ENCODE measurements around the gene SHROOM3. TPM values are rescaled to one million over a fixed set of nuclear protein-coding genes. Genes with fewer than 3 reads are reported as not detected.

The SHROOM3 gene
- total RNA-seq, 6 experiments from 2014 or later, result 39.1 to 98.7 (median 40.9) TPM

GRCh38 chr4:76679691-76680090 lies 244.7 kb downstream of the SHROOM3 start:
- Mint-ChIP-seq H3K27me3 (ENCODE audit: insufficient read depth) (no peaks in the 10 kb centered on the region), H3K9me3 (no peaks in the 10 kb centered on the region), H3K36me3 (ENCODE audit: low read depth) (no peaks in the 10 kb centered on the region), H3K27ac (no peak overlapping the region; the same call in 1 of the 2 replicates), H3K4me3 (no peak overlapping the region), H3K4me1 (ENCODE audit: low read depth) (peaks cover 26% of the 10 kb centered on the region)
- TF ChIP-seq CTCF (IDR thresholded peaks at IDR 0.05), result no peak
- no peak for DNase-seq

GRCh38 chr4:76680952-76681351 lies 245.9 kb downstream of the SHROOM3 start:
- Mint-ChIP-seq H3K4me1 (ENCODE audit: low read depth) (peaks cover 26% of the 10 kb centered on the region), H3K27ac (no peak overlapping the region), H3K9me3 (no peaks in the 10 kb centered on the region), H3K4me3 (no peak overlapping the region), H3K36me3 (ENCODE audit: low read depth) (no peaks in the 10 kb centered on the region), H3K27me3 (ENCODE audit: insufficient read depth) (no peaks in the 10 kb centered on the region)
- peak; percentile 36; the same call in 1 of the 2 replicates for TF ChIP-seq CTCF (IDR thresholded peaks at IDR 0.05)
- no peak for DNase-seq

GRCh38 chr4:76681996-76682395 lies 247.0 kb downstream of the SHROOM3 start:
- H3K27me3 Mint-ChIP-seq (ENCODE audit: insufficient read depth), result no peaks in the 10 kb centered on the region
- peaks cover 26% of the 10 kb centered on the region for H3K4me1 Mint-ChIP-seq (ENCODE audit: low read depth)
- no peaks in the 10 kb centered on the region for H3K36me3 Mint-ChIP-seq (ENCODE audit: low read depth)
- no peaks in the 10 kb centered on the region for H3K9me3 Mint-ChIP-seq
- peak overlapping the region; percentile 18; the same call in 1 of the 2 replicates for H3K27ac Mint-ChIP-seq
- no peak overlapping the region for H3K4me3 Mint-ChIP-seq
- no peak for TF ChIP-seq CTCF (IDR thresholded peaks at IDR 0.05)
- no peak for DNase-seq

GRCh38 chr4:76683144-76683543 lies 248.1 kb downstream of the SHROOM3 start:
- TF ChIP-seq CTCF (IDR thresholded peaks at IDR 0.05), result no peak
- peaks cover 37% of the 10 kb centered on the region for H3K4me1 Mint-ChIP-seq (ENCODE audit: low read depth)
- no peak for DNase-seq
- H3K27ac Mint-ChIP-seq, result no peak overlapping the region
- H3K27me3 Mint-ChIP-seq (ENCODE audit: insufficient read depth), result no peaks in the 10 kb centered on the region
- H3K4me3 Mint-ChIP-seq, result no peak overlapping the region
- no peaks in the 10 kb centered on the region for H3K36me3 Mint-ChIP-seq (ENCODE audit: low read depth)
- no peaks in the 10 kb centered on the region for H3K9me3 Mint-ChIP-seq

GRCh38 chr4:76687746-76688448 lies 252.9 kb downstream of the SHROOM3 start:
- peak overlapping the region; percentile 86 for H3K27ac Mint-ChIP-seq
- peak; percentile 16 for DNase-seq
- H3K27me3 Mint-ChIP-seq (ENCODE audit: insufficient read depth), result peaks cover 5% of the 10 kb centered on the region
- TF ChIP-seq CTCF (IDR thresholded peaks at IDR 0.05), result no peak
- H3K9me3 Mint-ChIP-seq, result no peaks in the 10 kb centered on the region
- H3K4me1 Mint-ChIP-seq (ENCODE audit: low read depth), result peaks cover 52% of the 10 kb centered on the region
- H3K36me3 Mint-ChIP-seq (ENCODE audit: low read depth), result peaks cover 11% of the 10 kb centered on the region
- H3K4me3 Mint-ChIP-seq, result peak overlapping the region; percentile 90; the same call in 1 of the 2 replicates
